Tibial artery (tissue), 4 donors: ENCODE data around the gene LYZ.

Experiments
- DNase-seq, 2 donors: peaks; one replicate each; pipeline ENCODE4 v3.0.0-alpha.2; 2019
- H3K27ac ChIP-seq, 2 donors: fragments of 200-600 bp; sonication (generic) in 1 of 2; 1 replicate in 1 of 2; 2 replicates in 1 of 2; pipeline ENCODE4 v1.5.1; 2018 to 2019; ENCODE audit warnings: mild to moderate bottlenecking in 1 of 2
- H3K27me3 ChIP-seq, 2 donors: fragments of 200-600 bp; sonication (generic) in 1 of 2; one replicate each; pipeline versions ENCODE4 v1.5.1 to v1.6.0; 2016 to 2019
- H3K36me3 ChIP-seq, 3 donors: fragments of 200-600 bp; sonication (generic) in 2 of 3; one replicate each; pipeline ENCODE4 v1.5.1; 2016 to 2019; ENCODE audit warnings: mild to moderate bottlenecking in 2 of 3
- H3K4me1 ChIP-seq, 4 donors: fragments of 200-600 bp; sonication (generic) in 2 of 4; 1 replicate in 3 of 4; 2 replicates in 1 of 4; pipeline ENCODE4 v1.5.1; 2016 to 2019
- H3K4me3 ChIP-seq, 2 donors: fragments of 200-600 bp; sonication (generic) in 1 of 2; 1 replicate in 1 of 2; 2 replicates in 1 of 2; pipeline ENCODE4 v1.5.1; 2018 to 2019; ENCODE audit warnings: mild to moderate bottlenecking in 2 of 2
- H3K9me3 ChIP-seq, 3 donors: fragments of 200-600 bp; sonication (generic) in 1 of 3; one replicate each; pipeline ENCODE4 v1.5.1; 2016 to 2019
- intact Hi-C: fragments of 100-400 bp; cut with DNase I; formaldehyde crosslinking; loops from one replicate; pipeline ENCODE4 v1.15.0; 2023; ENCODE audit warnings: low total_unique reads
- TF ChIP-seq, protein P1 (sequence below), 2 experiments: fragments of 200-600 bp in 1 of 2; fragments of 450-650 bp in 1 of 2; IDR thresholded peaks; one replicate each; pipeline ENCODE4 v1.5.1; 2017 to 2019; ENCODE audit warnings: antibody characterized with exemption in 2 of 2, mild to moderate bottlenecking in 1 of 2, moderate library complexity in 1 of 2

LYZ gene

GRCh38 chr12:69342421-69342820, 5.8 kb upstream of the LYZ start:
- H3K4me3 ChIP-seq: no peak overlapping the region
- no peaks in the 10 kb centered on the region for H3K36me3 ChIP-seq
- no peaks in the 10 kb centered on the region for H3K9me3 ChIP-seq
- no peaks in the 10 kb centered on the region for H3K4me1 ChIP-seq
- intact Hi-C loops: loop anchor here (10.0 kb wide), 1 partner anchor 188 kb away; no protein-coding TSS in a partner anchor
- H3K27ac ChIP-seq: no peak overlapping the region
- no peaks in the 10 kb centered on the region for H3K27me3 ChIP-seq
- TF ChIP-seq, protein P1, sequence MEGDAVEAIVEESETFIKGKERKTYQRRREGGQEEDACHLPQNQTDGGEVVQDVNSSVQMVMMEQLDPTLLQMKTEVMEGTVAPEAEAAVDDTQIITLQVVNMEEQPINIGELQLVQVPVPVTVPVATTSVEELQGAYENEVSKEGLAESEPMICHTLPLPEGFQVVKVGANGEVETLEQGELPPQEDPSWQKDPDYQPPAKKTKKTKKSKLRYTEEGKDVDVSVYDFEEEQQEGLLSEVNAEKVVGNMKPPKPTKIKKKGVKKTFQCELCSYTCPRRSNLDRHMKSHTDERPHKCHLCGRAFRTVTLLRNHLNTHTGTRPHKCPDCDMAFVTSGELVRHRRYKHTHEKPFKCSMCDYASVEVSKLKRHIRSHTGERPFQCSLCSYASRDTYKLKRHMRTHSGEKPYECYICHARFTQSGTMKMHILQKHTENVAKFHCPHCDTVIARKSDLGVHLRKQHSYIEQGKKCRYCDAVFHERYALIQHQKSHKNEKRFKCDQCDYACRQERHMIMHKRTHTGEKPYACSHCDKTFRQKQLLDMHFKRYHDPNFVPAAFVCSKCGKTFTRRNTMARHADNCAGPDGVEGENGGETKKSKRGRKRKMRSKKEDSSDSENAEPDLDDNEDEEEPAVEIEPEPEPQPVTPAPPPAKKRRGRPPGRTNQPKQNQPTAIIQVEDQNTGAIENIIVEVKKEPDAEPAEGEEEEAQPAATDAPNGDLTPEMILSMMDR (IDR thresholded peaks at IDR 0.05): no peak
- no peak for DNase-seq

DNA sequence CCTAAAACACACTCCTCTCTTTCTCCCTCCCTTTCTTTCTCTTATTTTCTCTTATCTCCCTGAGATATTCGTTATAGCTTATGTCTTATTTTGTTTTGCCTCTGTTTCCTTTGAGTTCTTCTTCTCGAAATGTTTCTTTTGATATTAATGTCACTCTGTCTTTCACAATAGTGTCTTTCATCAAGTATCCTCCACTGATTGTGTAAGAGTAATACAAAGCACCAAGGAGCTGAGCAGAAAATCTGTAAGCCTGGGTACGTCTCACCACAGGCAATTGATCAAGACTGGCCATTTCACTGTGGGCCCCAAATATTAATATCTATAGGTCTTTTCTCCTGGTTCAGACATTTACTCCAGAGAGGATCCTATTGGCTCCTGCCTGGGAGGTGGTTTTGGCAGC, 4.8 kb upstream of the LYZ start:
- DNase-seq: no peak
- Histone ChIP-seq H3K27ac (no peak overlapping the region), H3K36me3 (no peaks in the 10 kb centered on the region), H3K4me3 (no peak overlapping the region), H3K9me3 (no peaks in the 10 kb centered on the region), H3K4me1 (no peaks in the 10 kb centered on the region), H3K27me3 (no peaks in the 10 kb centered on the region)
- TF ChIP-seq, protein P1 (IDR thresholded peaks at IDR 0.05): no peak
- intact Hi-C loops: loop anchor here (10.0 kb wide), 1 partner anchor 189 kb away; no protein-coding TSS in a partner anchor

GRCh38 chr12:69343885-69344612, 4.1 kb upstream of the LYZ start:
- no peaks in the 10 kb centered on the region for H3K9me3 ChIP-seq
- intact Hi-C loops: loop anchor here (10.0 kb wide), 1 partner anchor 189 kb away; no protein-coding TSS in a partner anchor
- H3K4me3 ChIP-seq: no peak overlapping the region
- H3K27ac ChIP-seq: no peak overlapping the region
- DNase-seq: no peak
- no peaks in the 10 kb centered on the region for H3K4me1 ChIP-seq
- TF ChIP-seq, protein P1 (IDR thresholded peaks at IDR 0.05): no peak
- H3K36me3 ChIP-seq: no peaks in the 10 kb centered on the region
- no peaks in the 10 kb centered on the region for H3K27me3 ChIP-seq

GRCh38 chr12:69345077-69345476, 3.1 kb upstream of the LYZ start:
- Histone ChIP-seq H3K4me3 (no peak overlapping the region), H3K27me3 (no peaks in the 10 kb centered on the region), H3K4me1 (no peaks in the 10 kb centered on the region), H3K36me3 (no peaks in the 10 kb centered on the region), H3K27ac (no peak overlapping the region), H3K9me3 (no peaks in the 10 kb centered on the region)
- intact Hi-C loops: loop anchor here (10.0 kb wide), 1 partner anchor 190 kb away; no protein-coding TSS in a partner anchor
- no peak for DNase-seq
- TF ChIP-seq, protein P1 (IDR thresholded peaks at IDR 0.05): no peak

DNA sequence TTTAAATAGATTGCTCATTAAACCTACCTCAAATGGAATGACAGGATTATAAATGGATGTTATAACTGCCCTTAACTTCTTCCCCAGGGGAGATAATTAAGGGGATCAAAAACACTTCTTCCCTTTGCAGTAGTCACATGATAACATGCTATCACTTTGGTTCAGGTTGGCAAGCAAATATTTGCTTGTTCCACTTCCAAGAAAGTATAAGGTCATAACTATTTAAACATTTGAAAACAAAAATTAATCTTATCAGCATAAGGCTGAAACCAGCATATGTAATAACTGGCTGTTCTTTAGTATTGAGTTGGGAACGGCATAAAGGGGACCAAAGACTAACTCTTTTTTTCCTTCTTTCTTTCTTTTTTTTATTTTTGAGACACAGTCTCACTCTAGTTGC, 2.4 kb upstream of the LYZ start:
- Histone ChIP-seq H3K4me1 (no peaks in the 10 kb centered on the region), H3K4me3 (no peak overlapping the region), H3K36me3 (no peaks in the 10 kb centered on the region), H3K9me3 (no peaks in the 10 kb centered on the region), H3K27ac (no peak overlapping the region), H3K27me3 (no peaks in the 10 kb centered on the region)
- TF ChIP-seq, protein P1 (IDR thresholded peaks at IDR 0.05): no peak
- no peak for DNase-seq
- intact Hi-C loops: loop anchor here (10.0 kb wide), 1 partner anchor 191 kb away; no protein-coding TSS in a partner anchor
